ENCODE results near the gene MSL1. TPM values are rescaled to one million over a fixed set of nuclear protein-coding genes. Genes with fewer than 3 reads are reported as not detected.
A peak's percentile ranks its signal among the peaks of the same experiment; 100 is the strongest.

Gene MSL1
- total RNA-seq, 1 donor from 2014 or later, result 59.7 TPM

DNA sequence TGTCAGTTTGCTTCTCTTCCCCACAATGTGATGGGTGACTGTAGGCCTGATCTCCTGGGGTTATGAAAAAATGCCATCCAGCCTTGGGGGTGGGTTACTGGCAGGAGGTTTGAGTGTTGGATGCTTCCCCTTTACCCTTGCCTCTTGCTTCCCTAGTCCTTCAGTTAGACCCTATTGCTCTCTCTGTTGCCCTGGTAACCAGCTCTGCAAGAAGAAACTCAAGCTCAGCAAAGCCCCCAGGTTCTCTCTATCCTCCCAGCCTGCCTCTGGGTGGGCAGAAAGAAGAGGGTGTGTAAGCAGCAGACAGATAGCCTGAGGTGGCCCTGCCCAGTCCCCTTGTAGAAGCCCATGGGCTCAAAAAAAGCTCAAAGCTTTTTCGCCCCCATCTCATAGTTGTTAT, 52.7 kb downstream of the MSL1 start:
- DNase-seq (ENCODE audit: low spot score), result no peak

DNA sequence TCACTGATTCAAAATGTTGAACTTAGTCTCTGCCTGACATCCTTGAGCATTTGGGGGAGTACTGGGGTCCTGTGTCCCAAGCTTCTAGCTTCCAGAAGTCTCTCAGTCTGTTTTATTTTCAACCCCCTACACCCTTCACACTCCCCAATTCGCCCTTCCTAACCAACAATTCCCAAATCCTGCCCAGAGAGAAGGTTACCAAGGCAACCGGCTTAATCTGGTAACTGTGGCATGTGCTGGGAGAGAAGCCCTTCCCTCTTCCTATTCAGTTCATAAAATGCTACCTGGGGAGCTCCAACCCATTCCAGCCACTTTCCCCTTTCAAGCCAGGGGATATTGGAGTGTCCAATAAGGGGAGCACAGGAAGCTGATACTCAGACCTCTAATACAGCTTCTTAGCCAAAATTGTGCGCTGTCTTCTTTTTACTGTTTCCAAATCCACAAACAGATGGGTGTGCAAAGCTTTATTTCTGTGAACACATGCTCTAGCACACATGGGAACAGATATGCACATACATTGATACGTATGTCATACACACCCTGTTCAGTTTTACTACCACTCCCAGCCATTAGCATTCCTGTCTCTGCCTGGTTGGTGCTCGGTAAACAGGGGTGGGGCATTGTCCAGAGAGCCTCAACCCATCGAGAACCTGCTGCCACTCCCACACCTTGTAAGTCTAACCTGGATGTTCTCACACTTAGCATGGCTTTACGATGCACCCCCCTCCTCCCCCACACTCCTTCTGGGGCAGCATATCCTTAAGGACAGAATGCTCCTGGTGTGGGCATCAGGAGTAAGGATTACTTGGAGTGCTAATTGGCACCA, 54.4 kb downstream of the MSL1 start:
- DNase-seq (ENCODE audit: low spot score), result no peak

DNA sequence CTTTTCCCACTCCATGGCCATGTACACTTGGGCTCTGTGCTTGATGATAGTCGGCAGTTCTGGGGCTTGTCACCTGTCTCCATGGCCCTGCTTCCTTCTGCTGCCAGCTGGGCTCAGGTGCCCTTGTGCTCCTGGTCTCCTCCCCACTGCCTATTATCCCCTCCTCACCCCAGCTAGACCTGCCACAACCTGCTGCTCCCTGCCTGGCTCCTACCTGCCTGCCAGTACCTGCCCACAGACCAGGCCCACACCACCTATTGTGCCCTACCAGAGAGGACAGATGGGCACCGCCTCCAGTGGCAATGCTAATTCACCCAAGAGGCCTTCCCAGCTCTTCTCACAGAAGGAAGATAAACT, 55.0 kb downstream of the MSL1 start:
- no peak for DNase-seq (ENCODE audit: low spot score)

DNA sequence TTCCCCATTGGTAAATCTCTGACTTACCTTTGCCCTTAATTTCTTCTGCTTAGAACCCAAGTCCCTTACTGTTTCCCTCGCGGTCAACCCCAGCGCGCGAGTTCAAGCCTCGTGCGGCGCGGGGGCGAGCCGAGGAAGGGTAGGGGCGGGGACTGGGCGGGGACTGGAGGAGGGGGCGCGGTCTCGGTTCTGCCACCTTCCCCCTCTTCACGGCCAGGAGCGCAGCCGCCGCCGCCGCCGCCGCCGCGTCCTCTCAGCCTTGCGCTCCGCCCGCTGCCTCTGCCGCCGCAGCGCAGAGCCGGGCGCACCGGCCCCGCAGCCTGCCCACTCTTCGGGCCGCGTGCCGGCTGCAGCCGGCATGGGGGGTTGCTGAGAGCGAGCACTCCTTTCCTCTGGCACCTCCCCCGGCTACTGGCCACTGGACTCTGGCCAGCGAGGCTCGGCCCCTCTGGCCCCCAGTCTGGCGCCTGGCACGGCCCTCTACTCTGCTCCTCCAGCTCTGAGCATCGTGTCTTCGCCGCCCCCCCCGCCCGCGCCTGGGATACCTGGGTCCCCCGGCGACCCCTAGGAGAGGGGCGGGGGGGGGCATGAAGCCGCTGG, 55.6 kb downstream of the MSL1 start, which contains the start of gene RAPGEFL1:
Gene RAPGEFL1, plus strand, starts transcription at position 196 of the 600 bp plus-strand sequence. Its CDS starts 392 bp downstream, at position 588.
- peak; percentile 72 for DNase-seq (ENCODE audit: low spot score)

DNA sequence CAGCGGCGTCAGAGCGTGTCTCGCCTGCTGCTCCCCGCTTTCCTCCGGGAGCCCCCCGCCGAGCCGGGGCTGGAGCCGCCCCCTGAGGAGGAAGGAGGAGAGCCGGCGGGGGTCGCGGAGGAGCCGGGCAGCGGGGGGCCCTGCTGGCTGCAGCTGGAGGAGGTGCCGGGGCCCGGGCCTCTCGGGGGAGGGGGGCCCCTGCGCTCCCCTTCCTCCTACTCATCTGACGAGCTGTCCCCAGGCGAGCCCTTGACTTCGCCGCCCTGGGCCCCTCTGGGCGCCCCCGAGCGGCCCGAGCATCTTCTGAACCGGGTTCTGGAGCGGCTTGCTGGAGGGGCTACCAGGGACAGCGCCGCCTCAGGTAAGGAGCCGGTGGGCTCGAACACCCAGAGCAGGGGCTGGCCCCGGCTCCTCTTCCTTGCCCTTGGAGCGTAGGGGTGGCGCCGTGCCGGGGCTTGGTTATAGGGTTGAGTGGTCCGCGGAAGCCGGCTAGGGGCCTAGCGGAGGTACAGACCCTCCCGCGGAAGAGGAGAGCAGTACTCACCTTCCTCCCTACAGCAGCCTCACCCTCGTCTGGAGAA, 56.3 kb downstream of the MSL1 start:
- no peak for DNase-seq (ENCODE audit: low spot score)

DNA sequence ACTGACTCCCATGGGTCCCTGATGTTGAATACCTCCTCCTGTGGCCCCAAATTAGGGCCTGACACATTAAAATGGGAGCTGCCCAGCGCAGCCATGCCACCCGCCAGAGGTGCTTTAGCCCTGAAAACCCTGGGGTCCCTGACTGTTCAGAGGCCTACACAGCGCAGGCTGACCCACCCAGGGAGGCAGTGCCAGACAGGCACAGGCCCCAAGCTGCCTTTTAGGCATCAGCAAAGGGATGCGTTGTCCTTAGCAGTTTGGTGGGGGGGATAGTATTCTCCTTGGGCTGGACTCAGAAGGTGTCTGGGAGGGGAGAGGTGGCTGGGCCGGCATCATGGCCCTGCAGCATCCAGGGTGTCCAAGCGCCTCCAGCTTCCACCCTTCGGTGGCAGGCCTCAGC, 56.9 kb downstream of the MSL1 start:
- DNase-seq (ENCODE audit: low spot score), result no peak

DNA sequence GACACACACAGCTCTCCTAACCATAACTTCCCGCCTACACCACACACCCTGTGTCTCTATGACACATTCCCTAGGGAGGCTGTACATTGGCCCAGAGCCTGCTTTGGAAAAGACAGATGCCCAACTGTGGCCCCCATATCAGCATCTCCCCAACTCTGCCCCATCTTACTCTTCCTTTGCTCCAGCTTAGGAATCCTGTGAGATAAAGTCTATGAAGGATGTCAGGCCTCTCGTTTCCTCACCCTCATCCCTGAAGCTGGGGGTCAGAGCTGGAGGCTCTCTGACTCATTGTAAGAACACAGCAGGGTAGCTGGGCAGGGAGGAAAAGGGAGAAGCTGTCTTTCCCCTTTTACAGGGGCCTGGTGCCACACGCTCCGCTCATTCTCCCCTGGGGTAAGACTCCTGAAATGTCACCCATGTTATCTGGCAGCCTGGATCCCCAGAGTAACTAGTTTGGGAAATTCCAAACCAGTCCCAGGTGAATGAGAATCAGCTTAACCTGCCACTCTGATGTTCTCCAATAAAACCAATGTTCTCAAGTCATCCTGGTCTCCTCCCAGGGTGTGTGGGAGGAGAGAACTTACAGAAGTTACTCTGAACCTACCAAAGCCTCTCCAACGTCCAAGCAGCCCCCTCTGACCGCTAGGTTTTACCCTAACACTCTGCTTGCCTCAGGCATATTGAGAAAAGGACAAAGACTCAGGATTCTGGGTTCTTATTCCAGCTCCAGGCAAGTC, 58.3 kb downstream of the MSL1 start:
- DNase-seq (ENCODE audit: low spot score), result peak; percentile 61

DNA sequence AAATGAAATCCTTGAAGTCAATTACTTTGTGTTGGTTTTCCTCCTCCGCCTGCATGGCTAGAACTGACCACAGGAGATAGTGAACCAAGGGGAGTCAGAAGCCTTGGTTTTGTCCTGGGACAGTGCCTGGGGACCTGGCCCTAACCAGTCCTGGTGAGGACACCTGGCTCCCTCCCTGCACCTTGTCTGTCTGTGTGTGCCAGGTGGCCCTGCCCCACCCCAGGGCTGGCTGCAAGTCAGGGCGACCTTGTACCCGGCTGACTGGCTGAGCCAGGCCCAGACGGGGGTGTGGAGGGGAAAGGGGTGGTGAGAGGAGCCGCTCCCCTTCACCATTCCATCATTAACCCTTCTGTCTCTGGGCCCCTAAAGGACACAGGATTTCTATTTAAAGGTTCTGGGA, 58.9 kb downstream of the MSL1 start:
- DNase-seq (ENCODE audit: low spot score), result no peak

DNA sequence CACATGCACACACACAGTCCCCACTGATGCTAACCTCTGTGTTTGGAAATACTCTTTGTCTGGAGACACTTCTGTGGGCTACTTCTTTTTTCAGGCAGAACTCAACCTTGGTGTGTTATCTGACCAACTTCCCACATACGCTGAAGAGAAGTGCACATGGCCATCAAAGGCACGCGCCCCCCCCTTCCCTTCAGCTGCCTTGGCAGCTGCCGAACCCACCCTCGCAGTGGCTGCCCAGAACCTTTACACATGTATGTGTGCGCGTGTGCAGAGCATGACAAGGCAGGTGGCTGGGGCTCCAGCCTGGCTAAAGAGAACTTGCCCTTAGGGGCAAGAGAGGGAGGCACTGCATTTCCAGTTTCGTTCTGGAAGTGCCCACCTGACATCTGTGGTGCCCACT, 59.4 kb downstream of the MSL1 start:
- DNase-seq (ENCODE audit: low spot score), result no peak

DNA sequence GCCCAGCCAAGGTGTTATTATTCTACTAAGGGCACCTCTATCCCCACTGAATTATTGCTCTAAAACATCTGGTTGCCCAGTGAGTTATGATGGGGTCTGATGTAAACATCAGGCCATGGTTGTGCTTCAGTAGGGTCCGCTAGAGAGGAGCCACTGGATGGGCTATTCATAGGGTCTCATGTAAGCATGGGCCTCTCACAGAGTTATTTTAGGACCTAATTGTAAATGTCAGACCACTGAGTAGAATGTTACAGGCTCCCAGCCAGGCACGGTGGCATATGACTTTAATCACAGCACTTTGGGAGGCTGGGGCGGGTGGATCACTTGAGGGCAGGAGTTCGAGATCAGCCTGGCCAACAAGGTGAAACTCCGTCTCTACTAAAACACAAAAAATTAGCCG, 60.8 kb downstream of the MSL1 start:
- DNase-seq (ENCODE audit: low spot score), result no peak

Other genes starting within 250 kb of the MSL1 start
- gene GSDMB, start 203.3 kb upstream of the MSL1 start, total RNA-seq (ENCODE audit: insufficient read depth, low replicate concordance), result 8.4 TPM
- gene ORMDL3, start 194.4 kb upstream of the MSL1 start, total RNA-seq (ENCODE audit: insufficient read depth, low replicate concordance), result 48.4 TPM
- gene LRRC3C, start 194.2 kb upstream of the MSL1 start, total RNA-seq (ENCODE audit: insufficient read depth, low replicate concordance), result not detected
- 1.7 TPM for gene GSDMA, start 159.0 kb upstream of the MSL1 start, total RNA-seq (ENCODE audit: insufficient read depth, low replicate concordance)
- 38.3 TPM for gene PSMD3, start 141.2 kb upstream of the MSL1 start, total RNA-seq (ENCODE audit: insufficient read depth, low replicate concordance)
- 39.5 TPM for gene CSF3, start 106.5 kb upstream of the MSL1 start, total RNA-seq (ENCODE audit: insufficient read depth, low replicate concordance)
- 29.1 TPM for gene MED24, start 67.6 kb upstream of the MSL1 start, total RNA-seq (ENCODE audit: insufficient read depth, low replicate concordance)
- gene THRA, start 59.0 kb upstream of the MSL1 start, total RNA-seq (ENCODE audit: insufficient read depth, low replicate concordance), result 46.0 TPM
- 0.48 TPM for gene NR1D1, start 21.4 kb upstream of the MSL1 start, total RNA-seq (ENCODE audit: insufficient read depth, low replicate concordance)
- 39.0 TPM for gene CASC3, start 18.6 kb downstream of the MSL1 start, total RNA-seq (ENCODE audit: insufficient read depth, low replicate concordance)
- 4.8 TPM for gene RAPGEFL1, start 55.5 kb downstream of the MSL1 start, total RNA-seq (ENCODE audit: insufficient read depth, low replicate concordance)
- gene WIPF2, start 97.3 kb downstream of the MSL1 start, total RNA-seq (ENCODE audit: insufficient read depth, low replicate concordance), result 7.0 TPM
- gene CDC6, start 165.9 kb downstream of the MSL1 start, total RNA-seq (ENCODE audit: insufficient read depth, low replicate concordance), result 5.8 TPM
- 8.7 TPM for gene RARA, start 187.2 kb downstream of the MSL1 start, total RNA-seq (ENCODE audit: insufficient read depth, low replicate concordance)
- not detected for gene GJD3, start 242.8 kb downstream of the MSL1 start, total RNA-seq (ENCODE audit: insufficient read depth, low replicate concordance)

Data from umbilical cord (tissue), 2 donors.